NCI-H748 (cell line): ENCODE results near the gene BAZ2A.
"Not testable (repeated sequence)": the region's sequence is repeated elsewhere in the genome, so short reads cannot be mapped to it uniquely, and the experiment has no call there.

Experiments
- DNase-seq: peaks from one replicate; lab custom pipeline; 2025; ENCODE audit not compliant: unreplicated experiment; lab: John Stamatoyannopoulos, UW

Gene BAZ2A

GRCh38 chr12:56599041-56599440 is 31.1 kb downstream of the BAZ2A start:
- DNase-seq: no peak

- no peak for DNase-seq
These were observed 33.3 kb downstream of the BAZ2A start for GRCh38 chr12:56596815-56597214.

GRCh38 chr12:56593909-56594621 is 36.1 kb downstream of the BAZ2A start:
- peak; percentile 64 for DNase-seq

- no peak for DNase-seq
These were observed 38.2 kb downstream of the BAZ2A start for GRCh38 chr12:56591961-56592360.

GRCh38 chr12:56591126-56591525 is 39.0 kb downstream of the BAZ2A start:
- peak; percentile 62 for DNase-seq

GRCh38 chr12:56590237-56590830 is 39.8 kb downstream of the BAZ2A start:
- DNase-seq: peak; percentile 18

GRCh38 chr12:56589783-56590182 is 40.3 kb downstream of the BAZ2A start:
- no peak for DNase-seq

- DNase-seq: no peak
These were observed 45.0 kb downstream of the BAZ2A start for GRCh38 chr12:56585098-56585497.

GRCh38 chr12:56581418-56582145 is 48.5 kb downstream of the BAZ2A start:
- no peak for DNase-seq

GRCh38 chr12:56578983-56579546 is 51.1 kb downstream of the BAZ2A start:
- no peak for DNase-seq

GRCh38 chr12:56577248-56577647 is 52.9 kb downstream of the BAZ2A start:
- not testable (repeated sequence) for DNase-seq

- DNase-seq: no peak
These were observed 55.9 kb downstream of the BAZ2A start for GRCh38 chr12:56574210-56574609.

GRCh38 chr12:56572288-56572687 is 57.8 kb downstream of the BAZ2A start:
- no peak for DNase-seq

GRCh38 chr12:56571121-56571520 is 59.0 kb downstream of the BAZ2A start:
- DNase-seq: no peak

- DNase-seq: no peak
These were observed 62.0 kb downstream of the BAZ2A start for GRCh38 chr12:56568146-56568545.

GRCh38 chr12:56565510-56566101 is 64.5 kb downstream of the BAZ2A start:
- DNase-seq: peak; percentile 40

- no peak for DNase-seq
These were observed 79.1 kb downstream of the BAZ2A start for GRCh38 chr12:56551070-56551469.

GRCh38 chr12:56546680-56547079 is 83.4 kb downstream of the BAZ2A start:
- DNase-seq: no peak
